Prostate gland (tissue), 2 donors: Measurements from ENCODE around the gene FARP1. TPM values are rescaled to one million over a fixed set of nuclear protein-coding genes. Genes with fewer than 3 reads are reported as not detected.

Experiments used
- DNase-seq: peaks from one replicate; pipeline ENCODE4 v3.0.0-alpha.2; 2019; ENCODE audit warnings: low spot score
- H3K27ac ChIP-seq, 2 donors: fragments of 200-600 bp; sonication (generic); 2 replicates each; pipeline ENCODE4 v1.5.1; 2017 to 2019
- H3K27me3 ChIP-seq: fragments of 200-600 bp; sonication (generic); replicated peaks from 2 replicates; pipeline ENCODE4 v1.5.1; 2019; ENCODE audit not compliant: insufficient read depth
- H3K36me3 ChIP-seq, 2 donors: fragments of 200-600 bp; sonication (generic); 1 replicate in 1 of 2; 2 replicates in 1 of 2; pipeline versions ENCODE4 v1.5.1 to v1.8.1; 2017 to 2019
- H3K4me1 ChIP-seq: fragments of 200-600 bp; sonication (generic); replicated peaks from 2 replicates; pipeline ENCODE4 v1.5.1; 2019
- H3K4me3 ChIP-seq, 2 donors: fragments of 200-600 bp; sonication (generic); 2 replicates each; pipeline ENCODE4 v1.5.1; 2017 to 2019
- H3K9me3 ChIP-seq: fragments of 200-600 bp; sonication (generic); 2 replicates; pipeline ENCODE4 v1.5.1; 2017
- POLR2A ChIP-seq: fragments of 450-650 bp; IDR thresholded peaks from one replicate; pipeline ENCODE4 v1.6.1; 2016; ENCODE audit warnings: antibody characterized with exemption, mild to moderate bottlenecking
- POLR2AphosphoS5 ChIP-seq: sonication (generic); formaldehyde crosslinking; IDR thresholded peaks from one replicate; pipeline ENCODE4 v1.6.1; 2017; ENCODE audit warnings: antibody characterized with exemption
- WGBS: methylation state at CpG from one replicate; pipeline ENCODE4 v1.1.5; 2018; 5-methylcytosine and 5-hydroxymethylcytosine counted together
- intact Hi-C: fragments of 100-400 bp; cut with DNase I; formaldehyde crosslinking; loops from one replicate; pipeline ENCODE4 v1.14.2; 2022
- total RNA-seq, 2 donors: library from RNA; depleted of rRNA; stranded (reverse); fragments of >200 nt; gene quantifications; one replicate each; pipeline ENCODE4 v1.1.0, GENCODE V29; 2016
- TF ChIP-seq, protein P1 (sequence below), 4 experiments: fragments of 200-600 bp in 2 of 4; fragments of 450-650 bp in 2 of 4; sonication (generic) in 2 of 4; IDR thresholded peaks; 1 replicate in 3 of 4; 2 replicates in 1 of 4; pipeline ENCODE4 v1.5.1; 2016 to 2019; ENCODE audit warnings: antibody characterized with exemption in 4 of 4, mild to moderate bottlenecking in 2 of 4, moderate library complexity in 2 of 4

The FARP1 gene
- total RNA-seq, 2 donors from 2014 or later = 70.6 to 77.5 TPM

DNA sequence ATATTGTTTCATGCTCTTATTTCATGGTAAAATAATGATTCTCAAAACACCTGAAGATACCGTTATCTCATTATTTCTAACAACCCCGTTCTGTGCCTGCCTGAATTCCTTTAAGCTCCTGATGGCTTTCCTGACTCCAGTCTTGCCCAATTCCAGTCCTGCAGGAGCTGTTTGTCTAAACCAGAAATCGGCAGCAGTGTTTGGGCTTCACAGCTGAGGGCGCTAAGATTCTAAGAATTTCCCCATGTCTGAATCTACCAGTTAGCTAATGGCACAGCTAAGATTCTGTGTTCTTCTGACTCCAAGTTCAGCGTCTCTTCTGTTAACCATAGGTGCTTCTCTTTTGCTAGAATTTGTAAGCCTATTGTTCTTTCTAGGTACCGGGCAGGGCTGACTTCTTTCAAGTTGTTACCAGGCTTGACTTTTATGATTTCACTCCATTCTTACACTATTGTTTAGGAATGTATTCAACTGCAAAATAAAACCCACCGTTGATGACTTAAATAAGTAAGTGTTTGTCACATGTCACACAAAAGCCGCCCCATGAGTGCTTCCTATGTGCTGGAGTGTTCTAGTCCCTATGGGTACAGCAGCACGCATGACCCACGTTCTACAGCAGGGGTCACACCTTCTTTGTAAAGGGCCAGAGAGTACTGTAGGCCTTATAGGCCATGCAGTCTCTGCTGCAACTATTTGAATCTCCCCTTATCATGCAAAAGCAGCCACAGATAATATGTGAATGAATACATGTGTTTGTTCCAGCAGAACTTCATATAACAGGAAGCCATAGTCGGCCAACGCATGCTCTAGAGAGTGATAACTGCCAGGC is 202.4 kb downstream of the FARP1 start:
- whole genome bisulfite sequencing = 75% methylated on average over 12 of the region's 12 CpGs
- Histone ChIP-seq H3K9me3 (no peaks in the 10 kb centered on the region), H3K27ac (no peak overlapping the region), H3K4me3 (no peak overlapping the region), H3K4me1 (no peaks in the 10 kb centered on the region), H3K27me3 (no peaks in the 10 kb centered on the region), H3K36me3 (no peaks in the 10 kb centered on the region)
- intact Hi-C loops = no loop called here
- TF ChIP-seq POLR2A (no peak), POLR2AphosphoS5 (no peak)
- TF ChIP-seq, protein P1, sequence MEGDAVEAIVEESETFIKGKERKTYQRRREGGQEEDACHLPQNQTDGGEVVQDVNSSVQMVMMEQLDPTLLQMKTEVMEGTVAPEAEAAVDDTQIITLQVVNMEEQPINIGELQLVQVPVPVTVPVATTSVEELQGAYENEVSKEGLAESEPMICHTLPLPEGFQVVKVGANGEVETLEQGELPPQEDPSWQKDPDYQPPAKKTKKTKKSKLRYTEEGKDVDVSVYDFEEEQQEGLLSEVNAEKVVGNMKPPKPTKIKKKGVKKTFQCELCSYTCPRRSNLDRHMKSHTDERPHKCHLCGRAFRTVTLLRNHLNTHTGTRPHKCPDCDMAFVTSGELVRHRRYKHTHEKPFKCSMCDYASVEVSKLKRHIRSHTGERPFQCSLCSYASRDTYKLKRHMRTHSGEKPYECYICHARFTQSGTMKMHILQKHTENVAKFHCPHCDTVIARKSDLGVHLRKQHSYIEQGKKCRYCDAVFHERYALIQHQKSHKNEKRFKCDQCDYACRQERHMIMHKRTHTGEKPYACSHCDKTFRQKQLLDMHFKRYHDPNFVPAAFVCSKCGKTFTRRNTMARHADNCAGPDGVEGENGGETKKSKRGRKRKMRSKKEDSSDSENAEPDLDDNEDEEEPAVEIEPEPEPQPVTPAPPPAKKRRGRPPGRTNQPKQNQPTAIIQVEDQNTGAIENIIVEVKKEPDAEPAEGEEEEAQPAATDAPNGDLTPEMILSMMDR (IDR thresholded peaks at IDR 0.05) = no peak
- no peak for DNase-seq

DNA sequence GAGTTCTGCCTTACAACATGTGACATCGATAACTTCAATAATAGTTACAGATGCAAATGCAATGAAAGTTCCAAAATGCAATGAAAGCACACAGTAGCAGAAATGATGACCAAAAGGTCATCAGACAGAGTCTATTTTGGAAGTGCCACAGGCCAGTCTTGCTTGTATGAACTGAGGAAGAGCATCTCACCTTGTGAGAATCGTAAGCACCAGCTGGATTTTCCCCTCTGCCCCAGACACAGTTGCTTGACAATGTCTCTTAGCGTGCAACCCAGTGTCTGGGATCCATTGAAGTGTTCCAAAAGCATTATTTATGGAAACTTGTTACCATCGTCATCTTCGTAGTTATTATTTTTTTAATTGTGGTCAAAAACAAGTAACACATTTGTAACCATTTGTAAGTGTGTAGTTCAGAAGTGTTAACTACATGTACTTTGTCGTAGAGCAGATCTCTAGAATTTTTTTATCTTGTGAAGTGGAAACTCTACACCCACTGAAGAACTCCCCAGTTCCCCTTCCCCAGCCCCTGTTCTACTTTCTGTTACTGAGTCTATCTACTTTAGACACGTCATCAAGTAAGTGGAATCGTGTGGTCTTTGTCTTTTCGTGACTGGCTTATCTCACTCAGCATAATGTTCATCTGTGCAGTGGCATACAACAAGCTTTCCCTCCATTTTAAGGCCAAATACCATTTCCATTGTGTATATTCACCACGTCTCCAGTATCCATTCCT is 204.2 kb downstream of the FARP1 start:
- H3K4me1 ChIP-seq = no peaks in the 10 kb centered on the region
- H3K27ac ChIP-seq = no peak overlapping the region
- no peaks in the 10 kb centered on the region for H3K36me3 ChIP-seq
- no peaks in the 10 kb centered on the region for H3K9me3 ChIP-seq
- DNase-seq = no peak
- intact Hi-C loops = no loop called here
- H3K4me3 ChIP-seq = no peak overlapping the region
- TF ChIP-seq, protein P1 (IDR thresholded peaks at IDR 0.05) = no peak
- TF ChIP-seq POLR2AphosphoS5 (no peak), POLR2A (no peak)
- 96% methylated on average over 10 of the region's 10 CpGs for WGBS
- no peaks in the 10 kb centered on the region for H3K27me3 ChIP-seq

DNA sequence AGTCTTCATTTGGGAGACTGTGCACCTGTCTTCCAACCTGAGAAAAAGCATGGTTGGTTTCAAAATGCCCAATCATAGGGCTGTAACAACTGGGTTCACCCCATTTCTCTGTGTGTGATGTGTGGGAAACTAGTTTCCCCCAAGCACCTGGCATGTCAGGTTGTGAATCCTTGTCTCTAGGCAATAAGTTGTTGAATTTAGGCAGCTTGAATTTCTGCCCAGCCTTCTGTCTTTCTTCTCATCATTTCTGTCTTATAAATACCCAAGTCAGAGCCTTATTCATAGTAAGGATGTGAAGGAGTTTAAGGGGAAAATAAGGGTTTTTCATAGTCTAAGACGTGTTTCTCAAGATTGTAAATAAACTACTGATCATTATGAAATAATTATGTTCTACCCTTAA is 204.9 kb downstream of the FARP1 start:
- WGBS = 83% methylated on average over 1 of the region's 1 CpG
- H3K4me1 ChIP-seq = no peaks in the 10 kb centered on the region
- no peak overlapping the region for H3K4me3 ChIP-seq
- H3K27ac ChIP-seq = no peak overlapping the region
- no peaks in the 10 kb centered on the region for H3K27me3 ChIP-seq
- intact Hi-C loops = no loop called here
- TF ChIP-seq POLR2A = no peak
- no peaks in the 10 kb centered on the region for H3K36me3 ChIP-seq
- H3K9me3 ChIP-seq = no peaks in the 10 kb centered on the region
- no peak for DNase-seq

DNA sequence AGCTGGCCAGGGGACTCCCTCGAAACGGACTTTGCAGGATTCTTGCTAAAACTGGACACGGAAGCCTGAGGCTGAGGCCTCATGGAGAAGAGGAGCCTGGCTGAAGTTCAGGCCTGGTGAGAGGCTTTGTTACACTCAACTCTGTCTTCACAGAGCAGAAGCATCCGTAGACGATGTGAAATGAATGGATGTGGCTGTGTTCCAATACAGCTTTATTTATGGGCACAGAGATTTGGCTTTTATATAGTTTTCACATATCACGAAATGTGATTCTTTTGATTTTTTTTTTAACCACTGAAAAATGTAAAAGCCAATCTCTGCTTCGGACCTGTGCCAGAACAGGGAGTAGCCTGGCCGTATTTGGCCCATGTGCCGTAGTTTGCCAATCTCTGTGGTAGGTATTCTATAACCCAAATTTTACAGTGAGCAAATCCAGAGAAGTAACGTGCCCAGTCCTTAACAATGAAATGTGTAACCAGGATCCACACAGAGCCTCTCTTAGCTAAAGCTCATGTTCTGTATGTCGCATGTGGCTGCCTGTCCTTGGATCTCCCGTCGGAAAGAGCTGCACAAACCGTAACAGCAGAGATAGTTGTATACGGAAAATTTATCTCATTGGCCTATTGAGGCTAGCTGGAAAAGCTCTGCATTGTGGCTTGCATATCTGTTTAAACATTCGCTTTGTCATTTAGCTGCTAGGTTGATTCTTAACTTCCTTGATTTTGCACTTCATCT is 205.7 kb downstream of the FARP1 start:
- H3K4me1 ChIP-seq = no peaks in the 10 kb centered on the region
- H3K27ac ChIP-seq = no peak overlapping the region
- peak; percentile 26 for DNase-seq
- no peaks in the 10 kb centered on the region for H3K27me3 ChIP-seq
- intact Hi-C loops = no loop called here
- TF ChIP-seq POLR2AphosphoS5 = peak; percentile 32
- TF ChIP-seq, protein P1 (IDR thresholded peaks at IDR 0.05) = no peak
- no peaks in the 10 kb centered on the region for H3K9me3 ChIP-seq
- WGBS = 30% methylated on average over 16 of the region's 16 CpGs
- no peaks in the 10 kb centered on the region for H3K36me3 ChIP-seq
- H3K4me3 ChIP-seq = no peak overlapping the region

DNA sequence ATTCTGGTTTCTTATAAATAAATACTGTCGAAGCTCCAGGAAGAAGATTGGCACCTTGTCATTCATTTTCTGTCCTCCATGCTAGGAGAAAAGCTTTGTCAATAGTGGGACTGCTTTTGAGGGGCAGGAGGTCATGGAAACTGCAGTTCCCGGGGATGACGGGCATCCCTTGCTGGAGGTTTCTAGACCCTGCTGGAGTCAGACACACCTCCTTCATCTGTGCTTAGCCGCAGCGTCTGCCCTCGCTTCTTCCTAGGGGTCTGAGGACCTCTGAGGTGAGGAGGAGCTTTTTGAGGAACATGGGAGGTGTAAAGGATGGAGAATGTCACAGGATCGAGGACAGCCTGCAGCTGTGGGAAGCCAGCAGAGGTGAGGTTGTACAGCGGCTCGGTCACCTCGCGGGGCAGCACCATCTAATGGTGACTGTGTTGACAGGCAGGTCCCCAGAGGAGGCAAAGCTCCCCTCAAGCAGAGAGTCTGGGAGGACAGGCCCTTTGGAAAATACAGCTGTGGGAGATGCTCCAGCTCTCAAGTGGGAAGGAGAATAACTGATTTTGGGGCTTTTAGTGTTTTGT is 206.9 kb downstream of the FARP1 start:
- no peaks in the 10 kb centered on the region for H3K4me1 ChIP-seq
- TF ChIP-seq, protein P1 (IDR thresholded peaks at IDR 0.05) = no peak
- no peak for TF ChIP-seq POLR2A
- TF ChIP-seq POLR2AphosphoS5 = no peak
- intact Hi-C loops = no loop called here

More for the DNA sequence above, 206.9 kb downstream of the FARP1 start:
- no peak for DNase-seq
- no peaks in the 10 kb centered on the region for H3K36me3 ChIP-seq
- WGBS = 78% methylated on average over 11 of the region's 11 CpGs
- no peak overlapping the region for H3K27ac ChIP-seq
- H3K4me3 ChIP-seq = no peak overlapping the region
- no peaks in the 10 kb centered on the region for H3K27me3 ChIP-seq
- H3K9me3 ChIP-seq = no peaks in the 10 kb centered on the region
